ENCODE measurements around the gene RAD51B.

DNA sequence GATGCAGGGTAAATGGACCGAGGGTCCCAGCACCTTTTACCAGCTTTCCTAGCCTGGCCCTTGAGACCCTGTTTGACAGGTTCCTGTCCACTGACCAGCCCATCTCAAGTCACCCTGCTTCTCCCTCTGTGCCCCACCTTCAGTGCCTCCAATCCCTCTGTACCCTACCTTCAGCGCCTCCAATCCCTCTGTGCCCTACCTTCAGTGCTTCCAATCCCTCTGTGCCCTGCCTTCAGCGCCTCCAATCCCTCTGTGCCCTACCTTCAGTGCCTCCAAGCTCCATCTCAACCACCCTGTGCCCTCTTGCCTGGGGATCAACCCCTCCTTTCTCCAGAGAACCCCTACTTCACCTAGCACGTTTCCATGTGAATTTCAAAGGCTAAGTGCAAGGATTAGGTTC is 919.0 kb downstream of the RAD51B start:
- no peak for TF ChIP-seq POLR2A (IDR thresholded peaks at IDR 0.05; ENCODE audit: low read depth, low read length)
- no peak for TF ChIP-seq POLR2AphosphoS5 (IDR thresholded peaks at IDR 0.05; ENCODE audit: low read depth, low read length)
- TF ChIP-seq SPI1 (IDR thresholded peaks at IDR 0.05; ENCODE audit: low read depth, low read length), result no peak
- no peak for TF ChIP-seq TAF1 (IDR thresholded peaks at IDR 0.05; ENCODE audit: low read depth, low read length)
- TF ChIP-seq POU2F2 (IDR thresholded peaks at IDR 0.05; ENCODE audit: low read depth, low read length), result no peak

Measured in GM12891 (cell line).